ENCODE measurements around the gene TIGD3. TPM values are rescaled to one million over a fixed set of nuclear protein-coding genes. Genes with fewer than 3 reads are reported as not detected.
A peak's percentile ranks its signal among the peaks of the same experiment; 100 is the strongest.

The TIGD3 gene
- total and polyA plus RNA-seq, 9 of the 15 experiments (the other 6 are each of a cell fraction or from before 2014, with no cell fraction given), result 0.06 to 1.3 (median 0.56) TPM

GRCh38 chr11:65404210-65404609, 49.7 kb downstream of the TIGD3 start:
- Histone ChIP-seq H3K9ac (ENCODE audit: insufficient read depth in 1 of 2, low read depth in 2 of 2, low read length in 2 of 2) (peak overlapping the region in 1 of 2 experiments; percentile 75; a peak in 2 of 4 replicates), H4K20me1 (replicated peaks; ENCODE audit: control insufficient read depth, insufficient read depth, low read length) (0 out of 2 replicates have a peak, but pooled peaks cover 4% of the 10 kb centered on the region), H3K27ac (ENCODE audit: extremely low read depth, low read depth, low read length) (peak overlapping the region; percentile 33; the same call in 1 of the 3 replicates), H2AFZ (ENCODE audit: low read depth, low read length) (no peak overlapping the region), H3K79me2 (ENCODE audit: control insufficient read depth, insufficient read depth, low read length) (no peaks in the 10 kb centered on the region), H3K4me3 (no peak overlapping the region), H3K36me3 (ENCODE audit: control insufficient read depth, insufficient read depth, low read length) (peaks cover 80% of the 10 kb centered on the region), H3K4me1 (replicated peaks in 1 of 2; ENCODE audit: control insufficient read depth in 2 of 2, insufficient read depth in 2 of 2, low read length in 2 of 2) (peaks cover 9 to 47% of the 10 kb centered on the region in 2 experiments), H3K9me1 (ENCODE audit: control insufficient read depth, insufficient read depth, low read length) (no peaks in the 10 kb centered on the region), H3K9me3 (replicated peaks; ENCODE audit: control insufficient read depth, insufficient read depth, low read depth, low read length) (no peaks in the 10 kb centered on the region), H3K4me2 (ENCODE audit: insufficient read depth, low read length) (no peak overlapping the region), H3K27me3 (ENCODE audit: control insufficient read depth in 2 of 2, insufficient read depth in 2 of 2, low read length in 2 of 2) (no peaks in the 10 kb centered on the region)
- no TSS peak for BruUV-seq (replicated peaks)
- FAIRE-seq, result no peak
- in situ Hi-C loops (cut with MboI), result no loop called here
- POLR2A ChIA-PET, result interaction anchor here (0.5 to 12.2 kb wide), 12 partner anchors 9 to 1173 kb away, joined by 3 to 185 read pairs (median 6); partner anchors contain the start of genes MALAT1 and NEAT1
- intact Hi-C loops (cut with micrococcal nuclease), result no loop called here
- TF ChIP-seq RUNX1 (IDR thresholded peaks at IDR 0.05; ENCODE audit: low read depth) (no peak), GTF2E2 (tag; IDR thresholded peaks at IDR 0.05) (no peak), KLF6 (CRISPR knock-in tag; IDR thresholded peaks at IDR 0.05; ENCODE audit: borderline replicate concordance) (no peak), HEY1 (CRISPR knock-in tag; IDR thresholded peaks at IDR 0.05; ENCODE audit: borderline replicate concordance) (no peak), ZNF143 (CRISPR knock-in tag; IDR thresholded peaks at IDR 0.05) (no peak), MED1 (CRISPR knock-in tag; IDR thresholded peaks at IDR 0.05; ENCODE audit: borderline replicate concordance) (no peak)
- TF ChIP-seq, protein P1, sequence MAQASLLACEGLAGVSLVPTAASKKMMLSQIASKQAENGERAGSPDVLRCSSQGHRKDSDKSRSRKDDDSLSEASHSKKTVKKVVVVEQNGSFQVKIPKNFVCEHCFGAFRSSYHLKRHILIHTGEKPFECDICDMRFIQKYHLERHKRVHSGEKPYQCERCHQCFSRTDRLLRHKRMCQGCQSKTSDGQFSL (CRISPR knock-in tag; IDR thresholded peaks at IDR 0.05), result no peak
- TF ChIP-seq, protein P1 (tag; IDR thresholded peaks at IDR 0.05), result no peak
- WGBS (ENCODE audit: insufficient coverage, low coverage, missing lambda C conversion rate), result 85% methylated on average over 10 of the region's 13 CpGs
- CTCF ChIA-PET (ENCODE audit: low intra/inter-chr PET ratio), result no interaction called here
- DNase-seq (ENCODE audit: extremely low read depth in 1 of 4, low spot score in 3 of 4), result no peak
- no peak for ATAC-seq
